ENCODE data around the gene GPC6. TPM values are rescaled to one million over a fixed set of nuclear protein-coding genes. Genes with fewer than 3 reads are reported as not detected.
"Not testable (repeated sequence)": the region's sequence is repeated elsewhere in the genome, so short reads cannot be mapped to it uniquely, and the experiment has no call there.

Gene GPC6
- total and polyA plus RNA-seq, 10 donors: 0.22 to 9.3 (median 4.5) TPM

DNA sequence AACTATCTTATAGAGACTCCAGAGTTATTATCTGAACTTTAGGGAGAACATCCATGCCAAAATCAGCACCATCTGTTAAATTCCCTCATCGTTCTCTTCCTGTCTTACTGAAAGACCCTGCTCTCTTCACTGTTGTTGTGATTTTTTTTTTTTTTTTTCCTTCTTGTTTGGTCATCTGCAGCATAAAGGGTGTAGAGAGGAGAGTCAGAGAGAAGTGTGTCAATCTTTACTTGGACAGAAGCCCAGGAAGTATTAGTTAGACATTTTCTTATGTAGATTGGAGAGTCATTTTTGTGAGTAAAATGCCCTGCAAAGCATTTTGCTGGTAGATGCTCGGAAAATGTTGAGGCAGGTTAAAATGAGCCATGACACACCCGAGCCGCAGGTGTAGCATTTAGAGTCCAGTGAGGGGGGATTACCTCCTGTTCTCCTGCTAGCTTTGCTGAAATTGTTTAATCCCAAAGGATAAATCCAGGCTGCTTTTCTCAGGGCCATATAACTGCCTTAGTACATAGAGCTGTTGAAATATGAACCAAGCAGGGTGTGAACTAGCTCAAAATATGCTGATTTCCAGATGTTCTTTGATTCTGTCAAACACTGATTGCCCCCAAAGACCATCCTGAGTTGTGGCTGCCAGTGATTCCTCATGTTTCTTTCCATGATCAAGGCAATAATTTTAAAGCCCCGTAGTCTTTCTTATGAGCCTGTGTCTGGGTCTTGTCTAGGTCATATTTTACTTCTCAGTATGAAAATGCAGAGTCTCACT lies 1109.3 kb downstream of the GPC6 start:
- TF ChIP-seq POLR2A (IDR thresholded peaks at IDR 0.05) (no peak), POLR2AphosphoS5 (IDR thresholded peaks at IDR 0.05) (no peak)
- TF ChIP-seq, protein P1, sequence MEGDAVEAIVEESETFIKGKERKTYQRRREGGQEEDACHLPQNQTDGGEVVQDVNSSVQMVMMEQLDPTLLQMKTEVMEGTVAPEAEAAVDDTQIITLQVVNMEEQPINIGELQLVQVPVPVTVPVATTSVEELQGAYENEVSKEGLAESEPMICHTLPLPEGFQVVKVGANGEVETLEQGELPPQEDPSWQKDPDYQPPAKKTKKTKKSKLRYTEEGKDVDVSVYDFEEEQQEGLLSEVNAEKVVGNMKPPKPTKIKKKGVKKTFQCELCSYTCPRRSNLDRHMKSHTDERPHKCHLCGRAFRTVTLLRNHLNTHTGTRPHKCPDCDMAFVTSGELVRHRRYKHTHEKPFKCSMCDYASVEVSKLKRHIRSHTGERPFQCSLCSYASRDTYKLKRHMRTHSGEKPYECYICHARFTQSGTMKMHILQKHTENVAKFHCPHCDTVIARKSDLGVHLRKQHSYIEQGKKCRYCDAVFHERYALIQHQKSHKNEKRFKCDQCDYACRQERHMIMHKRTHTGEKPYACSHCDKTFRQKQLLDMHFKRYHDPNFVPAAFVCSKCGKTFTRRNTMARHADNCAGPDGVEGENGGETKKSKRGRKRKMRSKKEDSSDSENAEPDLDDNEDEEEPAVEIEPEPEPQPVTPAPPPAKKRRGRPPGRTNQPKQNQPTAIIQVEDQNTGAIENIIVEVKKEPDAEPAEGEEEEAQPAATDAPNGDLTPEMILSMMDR (IDR thresholded peaks at IDR 0.05 in 8 of 11, conservative IDR thresholded peaks at IDR 0.05 in 3 of 11): no peak
- H3K36me3 ChIP-seq: no peaks in the 10 kb centered on the region
- 81 to 89% (median 84%) methylated on average over 5 of the region's 5 CpGs for WGBS, 5 donors

DNA sequence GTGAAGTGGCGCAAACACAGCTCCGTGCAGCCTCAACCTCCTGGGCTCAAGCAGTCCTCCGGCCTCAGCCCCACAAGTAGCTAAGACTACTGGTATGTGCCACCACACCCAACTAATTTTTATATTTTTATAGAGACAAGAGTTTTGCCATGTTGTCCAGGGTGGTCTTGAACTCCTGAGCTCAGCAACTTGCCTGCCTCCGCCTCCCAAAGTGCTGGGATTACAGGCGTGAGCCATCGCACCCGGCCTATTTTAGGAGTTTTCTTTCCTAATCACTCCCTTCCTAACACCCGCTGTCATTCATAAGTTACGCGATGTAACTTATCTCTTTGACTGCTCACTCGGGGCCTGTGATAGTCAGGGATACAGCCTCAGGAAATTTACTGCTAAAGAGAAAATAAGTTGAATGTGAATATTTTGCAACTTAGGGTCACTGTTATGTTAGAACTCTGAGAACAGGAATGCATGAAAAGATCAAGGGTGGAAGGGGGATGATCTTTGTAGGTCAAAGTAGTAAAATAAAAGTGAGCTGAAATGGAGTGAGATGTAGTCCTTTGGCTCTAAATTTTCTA lies 1112.6 kb downstream of the GPC6 start:
- Histone ChIP-seq H3K4me3 (no peak overlapping the region), H3K36me3 (no peaks in the 10 kb centered on the region), H3K27me3 (replicated peaks in 1 of 7) (no peaks in the 10 kb centered on the region), H3K4me1 (peaks cover 0 to under 1% (median 0%) of the 10 kb centered on the region in 6 donors), H3K27ac (no peak overlapping the region), H3K9me3 (no peaks in the 10 kb centered on the region)
- no peak for DNase-seq
- intact Hi-C loops (cut with DNase I; ENCODE audit: low total_unique reads): no loop called here
- 89 to 97% (median 95%) methylated on average over 11 of the region's 11 CpGs for WGBS, 5 donors
- TF ChIP-seq, protein P1 (IDR thresholded peaks at IDR 0.05 in 8 of 11, conservative IDR thresholded peaks at IDR 0.05 in 3 of 11): no peak
- TF ChIP-seq POLR2AphosphoS5 (IDR thresholded peaks at IDR 0.05): no peak
- no peak for TF ChIP-seq POLR2A (IDR thresholded peaks at IDR 0.05)

More for the DNA sequence above, 1109.3 kb downstream of the GPC6 start:
- intact Hi-C loops (cut with DNase I; ENCODE audit: low total_unique reads): no loop called here
- Histone ChIP-seq H3K27ac (no peak overlapping the region), H3K27me3 (replicated peaks in 1 of 7) (no peaks in the 10 kb centered on the region), H3K4me1 (peaks cover 0 to 4% (median 0%) of the 10 kb centered on the region in 6 donors), H3K4me3 (no peak overlapping the region), H3K9me3 (no peaks in the 10 kb centered on the region)
- no peak for DNase-seq

DNA sequence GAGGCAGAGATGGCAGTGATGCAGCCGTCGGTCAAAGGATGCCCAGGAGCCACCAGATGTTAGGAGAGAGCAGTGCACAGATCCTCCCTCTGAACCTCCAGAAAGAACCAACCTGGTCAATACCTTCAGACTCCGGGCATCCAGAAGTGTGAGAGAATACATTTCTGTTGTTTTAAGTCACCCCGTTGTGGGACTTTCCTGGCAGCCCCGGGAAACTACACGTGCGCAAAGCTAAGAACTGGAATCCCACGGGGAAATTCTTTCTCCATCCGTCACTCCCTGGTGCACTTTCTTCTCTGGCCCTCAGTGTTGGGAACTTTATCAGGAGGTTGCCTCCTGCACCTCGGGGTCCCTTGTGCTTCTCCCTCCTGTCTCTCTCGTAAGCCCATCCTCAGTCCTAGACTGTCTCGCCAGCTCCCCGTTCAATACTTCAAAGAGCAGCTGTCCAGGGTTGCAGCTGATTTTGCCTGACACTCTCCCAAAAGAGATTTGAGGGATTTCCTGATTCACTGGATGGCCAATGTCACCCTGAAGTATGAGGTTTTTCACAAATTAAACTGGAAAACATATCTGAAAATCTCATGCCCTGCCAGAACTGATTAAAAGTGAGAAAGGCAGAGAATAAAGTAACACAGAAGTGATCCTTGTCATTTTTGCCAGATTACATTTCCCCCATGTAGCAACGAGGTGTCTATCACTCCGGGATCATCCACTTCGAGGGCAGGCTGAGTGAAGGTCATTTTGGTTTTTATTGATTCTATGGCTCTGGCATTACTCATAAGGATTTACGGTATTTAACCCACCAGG lies 1116.0 kb downstream of the GPC6 start:
- Histone ChIP-seq H3K27ac (no peak overlapping the region), H3K36me3 (no peaks in the 10 kb centered on the region), H3K9me3 (no peaks in the 10 kb centered on the region), H3K4me1 (peaks cover 0 to 11% (median 7%) of the 10 kb centered on the region in 6 donors), H3K27me3 (replicated peaks in 1 of 7) (no peaks in the 10 kb centered on the region), H3K4me3 (no peak overlapping the region)
- intact Hi-C loops (cut with DNase I; ENCODE audit: low total_unique reads): no loop called here
- TF ChIP-seq, protein P1 (IDR thresholded peaks at IDR 0.05 in 8 of 11, conservative IDR thresholded peaks at IDR 0.05 in 3 of 11): no peak
- TF ChIP-seq POLR2A (IDR thresholded peaks at IDR 0.05) (no peak), POLR2AphosphoS5 (IDR thresholded peaks at IDR 0.05) (no peak)
- DNase-seq: no peak
- 78 to 92% (median 85%) methylated on average over 17 of the region's 17 CpGs for WGBS, 5 donors

DNA sequence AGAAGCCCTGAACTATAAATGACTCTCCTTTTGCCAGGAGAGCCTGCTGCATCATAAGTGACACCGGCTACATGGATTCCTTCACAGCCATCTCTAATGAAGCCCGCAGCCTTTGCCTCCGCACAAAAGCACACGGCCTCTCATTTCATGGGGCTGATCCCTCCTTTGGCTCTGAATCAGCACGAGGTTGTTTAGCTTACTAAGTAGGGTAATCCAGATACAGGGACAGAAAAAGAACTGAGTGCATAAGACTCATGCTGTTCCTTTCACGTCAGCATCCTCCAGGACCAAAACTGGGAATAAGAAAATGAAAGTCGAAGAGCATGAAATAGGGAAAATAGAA lies 1116.6 kb downstream of the GPC6 start:
- no peak for DNase-seq
- H3K27me3 ChIP-seq (replicated peaks in 1 of 7): no peaks in the 10 kb centered on the region
- peaks cover 0 to 11% (median 7%) of the 10 kb centered on the region in 6 donors for H3K4me1 ChIP-seq
- no peak overlapping the region for H3K27ac ChIP-seq
- no peaks in the 10 kb centered on the region for H3K9me3 ChIP-seq
- WGBS, 5 donors: 85 to 95% (median 86%) methylated on average over 7 of the region's 7 CpGs
- intact Hi-C loops (cut with DNase I; ENCODE audit: low total_unique reads): no loop called here
- H3K4me3 ChIP-seq: no peak overlapping the region
- H3K36me3 ChIP-seq: no peaks in the 10 kb centered on the region
- no peak for TF ChIP-seq POLR2A (IDR thresholded peaks at IDR 0.05)
- TF ChIP-seq POLR2AphosphoS5 (IDR thresholded peaks at IDR 0.05): no peak
- TF ChIP-seq, protein P1 (IDR thresholded peaks at IDR 0.05 in 8 of 11, conservative IDR thresholded peaks at IDR 0.05 in 3 of 11): no peak

DNA sequence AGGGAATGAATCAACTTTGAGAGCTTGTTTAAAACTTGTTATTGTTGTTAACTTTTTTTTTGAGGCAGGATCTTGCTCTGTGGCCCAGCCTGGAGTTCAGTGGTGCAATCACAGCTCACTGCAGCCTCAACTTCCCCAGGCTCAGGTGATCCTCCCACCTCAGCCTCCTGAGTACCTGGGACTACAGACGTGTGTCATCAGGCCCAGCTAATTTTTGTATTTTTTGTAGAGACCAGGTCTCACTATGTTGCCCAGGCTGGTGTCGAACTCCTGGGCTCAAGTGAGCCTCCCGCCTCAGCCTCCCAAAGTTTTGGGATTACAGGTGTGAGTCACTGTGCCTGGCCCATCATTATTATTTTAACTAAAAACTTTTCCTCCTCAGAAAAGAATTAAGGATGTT lies 1117.1 kb downstream of the GPC6 start:
- intact Hi-C loops (cut with DNase I; ENCODE audit: low total_unique reads); H3K4me3 ChIP-seq; DNase-seq; H3K27me3 ChIP-seq (replicated peaks in 1 of 7); H3K9me3 ChIP-seq; H3K27ac ChIP-seq; H3K36me3 ChIP-seq: not testable (repeated sequence)
- 88 to 94% (median 93%) methylated on average over 3 of the region's 3 CpGs for WGBS, 5 donors
- peaks cover 0 to 11% (median 7%) of the 10 kb centered on the region in 6 donors for H3K4me1 ChIP-seq
